HepG2 (cell line): Measurements from ENCODE around the gene PHF8. TPM values are rescaled to one million over a fixed set of nuclear protein-coding genes. Genes with fewer than 3 reads are reported as not detected.

Experiments used
- ATAC-seq: fragments of 200-7000 bp; cut with Tn5 transposase; 3 replicates; pipeline ENCODE4 v1.9.1; 2020; ENCODE audit warnings: mild to moderate bottlenecking, moderate library complexity
- BruUV-seq: library from RNA; stranded (reverse); fragments of 400-500 nt; replicated peaks from 2 replicates; lab custom pipeline; 2021; lab: Mats Ljungman, UMichigan
- CTCF ChIA-PET: fragments of 300-600 bp; formaldehyde crosslinking; extraction: SDS; loops from one replicate; lab custom pipeline; 2021; ENCODE audit warnings: low total read pairs, inconsistent platforms, low intra/inter-chr PET ratio; lab: Yijun Ruan, JAX
- POLR2A ChIA-PET: fragments of 350-600 bp; sonication (Branson Sonifier 250); formaldehyde crosslinking; loops from one replicate; lab custom pipeline; 2020; ENCODE audit warnings: antibody characterized with exemption, inconsistent platforms; lab: Yijun Ruan, JAX
- DNase-seq: peaks from one replicate; pipeline ENCODE4 v3.0.0-alpha.2; 2015; ENCODE audit warnings: low spot score
- FAIRE-seq: peaks from 3 replicates; lab custom pipeline; 2011; peaks lifted over from hg19 to GRCh38; lab: Jason Lieb, UNC
- H2AFZ ChIP-seq: one replicate; pipeline ENCODE4 v1.6.1; 2011; ENCODE audit warnings: low read length, inconsistent platforms
- H3K27ac ChIP-seq: fragments of 300-600 bp; 3 replicates; pipeline ENCODE4 v1.8.0; 2011; ENCODE audit warnings: mixed run types, mild to moderate bottlenecking, mixed read lengths, low read length, inconsistent platforms; ENCODE audit not compliant: insufficient read depth; ENCODE audit errors: extremely low read length
- H3K27me3 ChIP-seq, 2 experiments: fragments of 200-600 bp in 1 of 2; 2 replicates in 1 of 2; 3 replicates in 1 of 2; pipeline versions ENCODE4 v1.6.0 to v1.8.0; 2011; ENCODE audit warnings: low read length in 2 of 2, mild to moderate bottlenecking in 2 of 2, moderate library complexity in 2 of 2, inconsistent platforms in 1 of 2; ENCODE audit not compliant: insufficient read depth in 2 of 2, control insufficient read depth in 1 of 2
- H3K36me3 ChIP-seq, 2 experiments: fragments of 200-600 bp in 1 of 2; replicated peaks in 1 of 2; 2 replicates in 1 of 2; 3 replicates in 1 of 2; pipeline versions ENCODE4 v1.5.1 to v1.8.0; 2011; ENCODE audit warnings: low read length in 2 of 2, inconsistent platforms in 1 of 2; ENCODE audit not compliant: insufficient read depth in 2 of 2, control insufficient read depth in 1 of 2
- H3K4me1 ChIP-seq: 2 replicates; pipeline ENCODE4 v1.5.1; 2012; ENCODE audit warnings: low read length, inconsistent platforms; ENCODE audit not compliant: insufficient read depth
- H3K4me2 ChIP-seq: 2 replicates; pipeline ENCODE4 v1.6.0; 2011; ENCODE audit warnings: low read depth, low read length, inconsistent platforms
- H3K4me3 ChIP-seq, 3 experiments: fragments of 200-600 bp in 1 of 3; sonication (generic), shearing (Covaris generic) in 1 of 3; replicated peaks in 1 of 3; 2 replicates each; pipeline ENCODE4 v1.5.1; 2011 to 2016; ENCODE audit warnings: low read length in 3 of 3, inconsistent platforms in 2 of 3, low read depth in 2 of 3, mild to moderate bottlenecking in 2 of 3, control low read depth in 1 of 3, mixed read lengths in 1 of 3; ENCODE audit not compliant: insufficient read depth in 1 of 3
- H3K79me2 ChIP-seq: one replicate; pipeline ENCODE4 v1.6.1; 2011; ENCODE audit warnings: low read length, inconsistent platforms; ENCODE audit not compliant: insufficient read depth
- H3K9ac ChIP-seq: 2 replicates; pipeline ENCODE4 v1.6.0; 2011; ENCODE audit warnings: mild to moderate bottlenecking, low read depth, low read length, inconsistent platforms; ENCODE audit not compliant: insufficient read depth
- H3K9me3 ChIP-seq: 2 replicates; pipeline ENCODE4 v1.5.1; 2012; ENCODE audit warnings: mild to moderate bottlenecking, low read length
- H4K20me1 ChIP-seq: 2 replicates; pipeline ENCODE4 v1.6.0; 2011; ENCODE audit warnings: inconsistent platforms, mild to moderate bottlenecking, low read length, moderate library complexity; ENCODE audit not compliant: insufficient read depth
- ATF6 ChIP-seq: sonication (generic); formaldehyde crosslinking; conservative IDR thresholded peaks from 2 replicates; pipeline ENCODE4 v1.4.0; 2020; ENCODE audit warnings: missing genetic modification reagents
- ATF7-NPFF ChIP-seq: sonication (generic); formaldehyde crosslinking; IDR thresholded peaks from 2 replicates; pipeline ENCODE4 v1.8.1; 2023; ENCODE audit warnings: mild to moderate bottlenecking, low read depth, missing genetic modification reagents, moderate library complexity
- BCL6 ChIP-seq: IDR thresholded peaks from 2 replicates; pipeline ENCODE4 v1.6.1; 2016; ENCODE audit warnings: missing genetic modification reagents, missing compliant biosample characterization
- CHD4 ChIP-seq: fragments of 200-600 bp; sonication (generic); IDR thresholded peaks from 2 replicates; pipeline ENCODE4 v1.7.0; 2017; ENCODE audit warnings: mild to moderate bottlenecking, low read length, borderline replicate concordance
- HOXA9 ChIP-seq: sonication (generic); formaldehyde crosslinking; IDR thresholded peaks from 2 replicates; pipeline ENCODE4 v1.8.1; 2022; ENCODE audit warnings: missing genetic modification reagents, mild to moderate bottlenecking, moderate library complexity, borderline replicate concordance
- ISL2 ChIP-seq: sonication (generic); formaldehyde crosslinking; IDR thresholded peaks from 2 replicates; pipeline ENCODE4 v1.5.0; 2020; ENCODE audit warnings: missing genetic modification reagents
- MXD3 ChIP-seq: IDR thresholded peaks from 2 replicates; pipeline ENCODE4 v1.6.1; 2016; ENCODE audit warnings: mild to moderate bottlenecking, missing biosample characterization, missing genetic modification reagents
- PHF20 ChIP-seq: sonication (generic); formaldehyde crosslinking; IDR thresholded peaks from 2 replicates; pipeline ENCODE4 v1.5.0; 2020; ENCODE audit warnings: mild to moderate bottlenecking, missing genetic modification reagents
- SALL2 ChIP-seq: sonication (generic); formaldehyde crosslinking; IDR thresholded peaks from 2 replicates; pipeline ENCODE4 v1.8.1; 2023; ENCODE audit warnings: mild to moderate bottlenecking, missing genetic modification reagents, inconsistent platforms
- ZNF3 ChIP-seq: IDR thresholded peaks from 2 replicates; pipeline ENCODE4 v1.7.0; 2017; ENCODE audit warnings: inconsistent platforms
- ZNF878 ChIP-seq: sonication (generic); formaldehyde crosslinking; IDR thresholded peaks from 2 replicates; pipeline ENCODE4 v1.8.1; 2023; ENCODE audit warnings: mild to moderate bottlenecking, missing genetic modification reagents, moderate library complexity
- WGBS: methylation state at CpG from one replicate; pipeline ENCODE4 v1.1.6; 2017; ENCODE audit warnings: low lambda C conversion rate; 5-methylcytosine and 5-hydroxymethylcytosine counted together
- in situ Hi-C: cut with HindIII; loops from 2 replicates; pipeline ENCODE4 v1.10.0; 2017; ENCODE audit warnings: low pct_unique_long_range_greater_than_20kb; ENCODE audit not compliant: extremely low pct_ligation_motif_present
- intact Hi-C: fragments of 100-400 bp; cut with micrococcal nuclease; formaldehyde crosslinking; loops from one replicate; pipeline ENCODE4 v1.10.0; 2022; ENCODE audit not compliant: unreplicated experiment
- polyA plus RNA-seq, 8 experiments: library from polyadenylated mRNA; depleted of rRNA in 3 of 8; stranded (reverse) in 7 of 8; unstranded in 1 of 8; fragments of >200 nt; fragmentation: Illumina TruSeq in 4 of 8; extraction: Trizol in 4 of 8; gene quantifications; 2 replicates each; pipeline versions ENCODE4 v1.2.1 to v1.2.3, GENCODE V29; 2011 to 2016; ENCODE audit warnings: low read depth in 4 of 8, missing spikeins in 1 of 8, mixed read lengths in 1 of 8; ENCODE audit not compliant: insufficient read depth in 1 of 8
- total RNA-seq, 5 experiments: library from RNA; depleted of rRNA; stranded (reverse); fragments of >200 nt; fragmentation: Illumina TruSeq; extraction: Trizol; gene quantifications; 2 replicates each; pipeline ENCODE4 v1.2.3, GENCODE V29; 2016; ENCODE audit warnings: low read depth in 1 of 5

PHF8 gene
- total and polyA plus RNA-seq, 2 of the 13 experiments (the other 11 are each of a cell fraction or from before 2014, with no cell fraction given): 15.5 to 19.1 TPM

- POLR2A ChIA-PET: no interaction called here
- Histone ChIP-seq H3K4me1 (no peaks in the 10 kb centered on the region), H2AFZ (no peak overlapping the region), H3K27ac (no peak overlapping the region), H3K9me3 (no peaks in the 10 kb centered on the region), H3K79me2 (no peaks in the 10 kb centered on the region), H3K4me2 (no peak overlapping the region), H3K36me3 (peaks cover 0 to 11% of the 10 kb centered on the region in 2 experiments; a peak in 2 of 5 replicates), H3K4me3 (no peak overlapping the region), H4K20me1 (no peaks in the 10 kb centered on the region), H3K27me3 (no peaks in the 10 kb centered on the region), H3K9ac (no peak overlapping the region)
- DNase-seq (no peak), FAIRE-seq (no peak), ATAC-seq (no peak)
- 98% methylated on average over 6 of the region's 6 CpGs for WGBS
- TF ChIP-seq HOXA9 (CRISPR knock-in tag) (no peak), PHF20 (CRISPR knock-in tag) (no peak), MXD3 (CRISPR knock-in tag) (no peak), ATF6 (CRISPR knock-in tag) (no peak), BCL6 (no peak), ZNF3 (CRISPR knock-in tag) (no peak)
- CTCF ChIA-PET: no interaction called here
- BruUV-seq: no TSS peak
- in situ Hi-C loops: no loop called here
- intact Hi-C loops: no loop called here
Observed at GRCh38 chrX:53974529-53974928, 69.7 kb downstream of the PHF8 start.

- BruUV-seq: no TSS peak
- intact Hi-C loops: no loop called here
- no peak for DNase-seq
- no peak overlapping the region for H2AFZ ChIP-seq
- H3K4me3 ChIP-seq: no peak overlapping the region
- no peak overlapping the region for H3K4me2 ChIP-seq
- H3K36me3 ChIP-seq: peaks cover 0 to 11% of the 10 kb centered on the region in 2 experiments; a peak in 2 of 5 replicates
- no peaks in the 10 kb centered on the region for H3K27me3 ChIP-seq
- TF ChIP-seq SALL2 (CRISPR knock-in tag) (no peak), CHD4 (no peak), ATF7-NPFF (no peak), ISL2 (CRISPR knock-in tag) (no peak), ZNF878 (CRISPR knock-in tag) (no peak)
- H3K9me3 ChIP-seq: no peaks in the 10 kb centered on the region
- H3K27ac ChIP-seq: no peak overlapping the region
- H3K79me2 ChIP-seq: no peaks in the 10 kb centered on the region
- 100% methylated on average over 3 of the region's 3 CpGs for WGBS
- H3K9ac ChIP-seq: no peak overlapping the region
- POLR2A ChIA-PET: no interaction called here
- in situ Hi-C loops: no loop called here
- no peaks in the 10 kb centered on the region for H3K4me1 ChIP-seq
- ATAC-seq: no peak
- FAIRE-seq: no peak
- H4K20me1 ChIP-seq: no peaks in the 10 kb centered on the region
- CTCF ChIA-PET: no interaction called here
Observed at GRCh38 chrX:53969540-53969939, 74.7 kb downstream of the PHF8 start.
